WERI-Rb-1 (cell line): ENCODE data around the gene OPRM1.

Source experiments
- DNase-seq: peaks from one replicate; pipeline ENCODE4 v3.0.0-alpha.2; 2020
- H3K27ac ChIP-seq: fragments of 250-450 bp; sonication (Bioruptor Pico); 2 replicates; pipeline ENCODE4 v1.5.1; 2020; ENCODE audit warnings: mild to moderate bottlenecking, moderate library complexity
- H3K27me3 ChIP-seq: fragments of 250-450 bp; sonication (Bioruptor Pico); 2 replicates; pipeline ENCODE4 v1.5.1; 2021; ENCODE audit warnings: mild to moderate bottlenecking, low read depth, moderate library complexity; ENCODE audit not compliant: insufficient read depth, severe bottlenecking
- H3K36me3 ChIP-seq: fragments of 250-450 bp; sonication (Bioruptor Pico); 2 replicates; pipeline ENCODE4 v1.5.1; 2020; ENCODE audit warnings: mild to moderate bottlenecking, moderate library complexity
- H3K4me3 ChIP-seq: 2 replicates; pipeline ENCODE4 v1.5.1; 2011; ENCODE audit warnings: low read depth, mild to moderate bottlenecking, control low read depth, low read length
- H3K9me3 ChIP-seq: fragments of 250-450 bp; sonication (Bioruptor Pico); 2 replicates; pipeline ENCODE4 v1.5.1; 2021; ENCODE audit warnings: mild to moderate bottlenecking, moderate library complexity; ENCODE audit not compliant: severe bottlenecking
- CTCF ChIP-seq: IDR thresholded peaks from 2 replicates; pipeline ENCODE4 v1.5.1; 2011; ENCODE audit warnings: low read depth, mild to moderate bottlenecking, control low read depth, inconsistent platforms, low read length

Gene OPRM1

GRCh38 chr6:154280521-154280920 is 241.5 kb downstream of the OPRM1 start:
- no peak for TF ChIP-seq CTCF
- peaks cover 4% of the 10 kb centered on the region for H3K9me3 ChIP-seq
- no peak overlapping the region for H3K27ac ChIP-seq
- no peak overlapping the region for H3K4me3 ChIP-seq
- no peak for DNase-seq
- no peaks in the 10 kb centered on the region for H3K27me3 ChIP-seq
- H3K36me3 ChIP-seq: no peaks in the 10 kb centered on the region

- no peak for TF ChIP-seq CTCF
- no peak overlapping the region for H3K27ac ChIP-seq
- H3K9me3 ChIP-seq: peaks cover 4% of the 10 kb centered on the region
- DNase-seq: no peak
- H3K36me3 ChIP-seq: no peaks in the 10 kb centered on the region
- no peak overlapping the region for H3K4me3 ChIP-seq
- H3K27me3 ChIP-seq: no peaks in the 10 kb centered on the region
These were observed 245.3 kb downstream of the OPRM1 start for GRCh38 chr6:154284313-154284853.

DNA sequence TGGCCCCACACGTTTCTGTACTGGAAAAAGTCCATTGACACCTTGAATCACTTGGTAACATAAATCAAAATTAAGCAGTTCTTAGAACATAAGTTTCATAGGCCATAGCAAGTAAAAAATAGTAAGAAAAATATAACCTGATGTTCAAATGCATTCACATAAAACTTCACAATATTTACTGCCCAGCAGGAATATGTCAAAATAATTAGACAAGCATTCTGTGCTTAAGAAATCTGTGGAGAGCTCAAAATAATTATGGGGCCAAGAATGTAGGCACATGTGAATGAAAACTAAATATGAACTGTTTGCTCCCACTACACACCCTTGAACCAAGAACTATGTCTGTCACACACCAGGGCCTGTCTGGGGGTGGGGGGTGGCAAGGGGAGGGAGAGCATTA is 246.8 kb downstream of the OPRM1 start:
- H3K9me3 ChIP-seq: peaks cover 4% of the 10 kb centered on the region
- TF ChIP-seq CTCF: no peak
- no peak for DNase-seq
- no peaks in the 10 kb centered on the region for H3K27me3 ChIP-seq
- no peaks in the 10 kb centered on the region for H3K36me3 ChIP-seq
- no peak overlapping the region for H3K27ac ChIP-seq
- H3K4me3 ChIP-seq: no peak overlapping the region

- no peak for DNase-seq
- TF ChIP-seq CTCF: no peak
These were observed 250.9 kb downstream of the OPRM1 start for GRCh38 chr6:154289818-154290508.

GRCh38 chr6:154292066-154292465 is 253.0 kb downstream of the OPRM1 start:
- no peak for TF ChIP-seq CTCF
- no peak for DNase-seq
- Histone ChIP-seq H3K27me3 (no peaks in the 10 kb centered on the region), H3K9me3 (no peaks in the 10 kb centered on the region), H3K4me3 (no peak overlapping the region), H3K27ac (no peak overlapping the region), H3K36me3 (no peaks in the 10 kb centered on the region)

More at GRCh38 chr6:154289818-154290508, 250.9 kb downstream of the OPRM1 start:
- no peaks in the 10 kb centered on the region for H3K36me3 ChIP-seq
- no peak overlapping the region for H3K4me3 ChIP-seq
- H3K9me3 ChIP-seq: no peaks in the 10 kb centered on the region
- no peaks in the 10 kb centered on the region for H3K27me3 ChIP-seq
- H3K27ac ChIP-seq: no peak overlapping the region
